Endodermal cell (in vitro differentiated cells): Measurements from ENCODE around the gene TRMT1. TPM values are rescaled to one million over a fixed set of nuclear protein-coding genes. Genes with fewer than 3 reads are reported as not detected.

Experiments
- DNase-seq: peaks from one replicate; pipeline ENCODE4 v3.0.0-alpha.2; 2017
- H3K27ac ChIP-seq: 2 replicates; pipeline ENCODE4 v1.5.1; 2013; ENCODE audit warnings: mild to moderate bottlenecking, low read depth, low read length, moderate library complexity
- H3K27me3 ChIP-seq: 2 replicates; pipeline ENCODE4 v1.6.1; 2013; ENCODE audit warnings: mild to moderate bottlenecking, low read length, moderate library complexity; ENCODE audit not compliant: insufficient read depth, control insufficient read depth, poor library complexity, severe bottlenecking
- H3K36me3 ChIP-seq: 2 replicates; pipeline ENCODE4 v1.7.0; 2013; ENCODE audit warnings: mild to moderate bottlenecking, low read length, moderate library complexity; ENCODE audit not compliant: control insufficient read depth, insufficient read depth
- H3K4me1 ChIP-seq: one replicate; pipeline ENCODE4 v1.7.0; 2013; ENCODE audit warnings: low read length; ENCODE audit not compliant: control insufficient read depth, insufficient read depth
- H3K4me3 ChIP-seq: 2 replicates; pipeline ENCODE4 v1.5.1; 2013; ENCODE audit warnings: mild to moderate bottlenecking, low read length, moderate library complexity
- H3K9ac ChIP-seq: 2 replicates; pipeline ENCODE4 v1.6.1; 2013; ENCODE audit warnings: mild to moderate bottlenecking, low read length, moderate library complexity; ENCODE audit not compliant: poor library complexity, severe bottlenecking; ENCODE audit errors: extremely low read depth
- H3K9me3 ChIP-seq: 2 replicates; pipeline ENCODE4 v1.6.1; 2013; ENCODE audit warnings: mild to moderate bottlenecking, low read length, moderate library complexity; ENCODE audit not compliant: control insufficient read depth
- H3K27ac Mint-ChIP-seq: 2 replicates; pipeline ENCODE4 v1.8.0; 2020; ENCODE audit warnings: mixed read lengths
- H3K27me3 Mint-ChIP-seq: 2 replicates; pipeline ENCODE4 v1.8.0; 2021; ENCODE audit warnings: mild to moderate bottlenecking, mixed read lengths; ENCODE audit not compliant: insufficient read depth
- H3K36me3 Mint-ChIP-seq: 2 replicates; pipeline ENCODE4 v1.8.0; 2020; ENCODE audit warnings: low read depth, mixed read lengths
- H3K4me1 Mint-ChIP-seq: 2 replicates; pipeline ENCODE4 v1.8.0; 2020; ENCODE audit warnings: mixed read lengths
- H3K4me3 Mint-ChIP-seq: 2 replicates; pipeline ENCODE4 v1.8.0; 2020; ENCODE audit warnings: mild to moderate bottlenecking, moderate library complexity, mixed read lengths
- H3K9me3 Mint-ChIP-seq: 2 replicates; pipeline ENCODE4 v1.8.0; 2020; ENCODE audit warnings: mild to moderate bottlenecking, mixed read lengths
- WGBS, 2 experiments: methylation state at CpG; one replicate each; pipeline versions ENCODE4 v1.1.5 to v1.1.7; 2013; ENCODE audit warnings: missing lambda C conversion rate in 2 of 2, mixed read lengths in 1 of 2; ENCODE audit not compliant: insufficient coverage in 1 of 2, insufficient read length in 1 of 2; 5-methylcytosine and 5-hydroxymethylcytosine counted together
- total RNA-seq, 2 donors: library from RNA; stranded (reverse); fragmentation: NEBNext Ultra II Directional in 1 of 2; extraction: Animal tissue kit (Norgen Biotek cat#: 25700) in 1 of 2; gene quantifications; 2 replicates in 1 of 2; 3 replicates in 1 of 2; pipeline ENCODE4 v1.2.1, GENCODE V29; 2021
- TF ChIP-seq, protein P1 (sequence below): fragments of 200-600 bp; sonication (generic); conservative IDR thresholded peaks from 2 replicates; pipeline ENCODE4 v1.5.0; 2021; ENCODE audit warnings: antibody characterized with exemption, mild to moderate bottlenecking

Gene TRMT1
- total RNA-seq, 2 donors from 2014 or later: 51.3 to 66.2 TPM

DNA sequence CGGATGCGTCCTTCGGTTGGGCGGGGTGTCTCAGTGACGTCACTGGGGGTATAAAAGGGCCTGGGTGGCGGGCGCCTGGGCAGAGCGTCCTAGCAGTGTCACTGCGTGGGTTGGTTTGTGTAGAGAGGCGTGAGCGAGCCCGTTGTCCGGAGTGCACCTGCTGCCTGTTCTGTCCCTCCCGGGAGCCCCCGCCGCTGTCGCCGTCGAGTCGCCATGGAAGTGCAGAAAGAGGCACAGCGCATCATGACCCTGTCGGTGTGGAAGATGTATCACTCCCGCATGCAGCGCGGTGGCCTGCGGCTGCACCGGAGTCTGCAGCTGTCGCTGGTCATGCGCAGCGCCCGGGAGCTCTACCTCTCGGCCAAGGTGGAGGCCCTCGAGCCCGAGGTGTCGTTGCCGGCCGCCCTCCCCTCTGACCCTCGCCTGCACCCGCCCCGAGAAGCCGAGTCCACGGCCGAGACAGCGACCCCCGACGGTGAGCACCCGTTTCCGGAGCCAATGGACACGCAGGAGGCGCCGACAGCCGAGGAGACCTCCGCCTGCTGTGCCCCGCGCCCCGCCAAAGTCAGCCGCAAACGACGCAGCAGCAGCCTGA is 36.5 kb upstream of the TRMT1 start:
- no peaks in the 10 kb centered on the region for H3K27me3 Mint-ChIP-seq
- Histone ChIP-seq H3K9me3 (no peaks in the 10 kb centered on the region), H3K4me3 (peak overlapping the region; percentile 82), H3K27ac (peak overlapping the region; percentile 97), H3K27me3 (no peaks in the 10 kb centered on the region), H3K4me1 (peaks cover 7% of the 10 kb centered on the region), H3K9ac (peak overlapping the region; percentile 99), H3K36me3 (no peaks in the 10 kb centered on the region)
- peaks cover 8% of the 10 kb centered on the region for H3K4me1 Mint-ChIP-seq
- no peaks in the 10 kb centered on the region for H3K9me3 Mint-ChIP-seq
- DNase-seq: peak; percentile 99
- peak overlapping the region; percentile 100 for H3K27ac Mint-ChIP-seq
- TF ChIP-seq, protein P1, sequence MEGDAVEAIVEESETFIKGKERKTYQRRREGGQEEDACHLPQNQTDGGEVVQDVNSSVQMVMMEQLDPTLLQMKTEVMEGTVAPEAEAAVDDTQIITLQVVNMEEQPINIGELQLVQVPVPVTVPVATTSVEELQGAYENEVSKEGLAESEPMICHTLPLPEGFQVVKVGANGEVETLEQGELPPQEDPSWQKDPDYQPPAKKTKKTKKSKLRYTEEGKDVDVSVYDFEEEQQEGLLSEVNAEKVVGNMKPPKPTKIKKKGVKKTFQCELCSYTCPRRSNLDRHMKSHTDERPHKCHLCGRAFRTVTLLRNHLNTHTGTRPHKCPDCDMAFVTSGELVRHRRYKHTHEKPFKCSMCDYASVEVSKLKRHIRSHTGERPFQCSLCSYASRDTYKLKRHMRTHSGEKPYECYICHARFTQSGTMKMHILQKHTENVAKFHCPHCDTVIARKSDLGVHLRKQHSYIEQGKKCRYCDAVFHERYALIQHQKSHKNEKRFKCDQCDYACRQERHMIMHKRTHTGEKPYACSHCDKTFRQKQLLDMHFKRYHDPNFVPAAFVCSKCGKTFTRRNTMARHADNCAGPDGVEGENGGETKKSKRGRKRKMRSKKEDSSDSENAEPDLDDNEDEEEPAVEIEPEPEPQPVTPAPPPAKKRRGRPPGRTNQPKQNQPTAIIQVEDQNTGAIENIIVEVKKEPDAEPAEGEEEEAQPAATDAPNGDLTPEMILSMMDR: no peak
- 0 to 1% methylated on average over 23 to 59 of the region's 59 CpGs for WGBS, 2 experiments
- peaks cover 13% of the 10 kb centered on the region for H3K36me3 Mint-ChIP-seq
- H3K4me3 Mint-ChIP-seq: peak overlapping the region; percentile 100

DNA sequence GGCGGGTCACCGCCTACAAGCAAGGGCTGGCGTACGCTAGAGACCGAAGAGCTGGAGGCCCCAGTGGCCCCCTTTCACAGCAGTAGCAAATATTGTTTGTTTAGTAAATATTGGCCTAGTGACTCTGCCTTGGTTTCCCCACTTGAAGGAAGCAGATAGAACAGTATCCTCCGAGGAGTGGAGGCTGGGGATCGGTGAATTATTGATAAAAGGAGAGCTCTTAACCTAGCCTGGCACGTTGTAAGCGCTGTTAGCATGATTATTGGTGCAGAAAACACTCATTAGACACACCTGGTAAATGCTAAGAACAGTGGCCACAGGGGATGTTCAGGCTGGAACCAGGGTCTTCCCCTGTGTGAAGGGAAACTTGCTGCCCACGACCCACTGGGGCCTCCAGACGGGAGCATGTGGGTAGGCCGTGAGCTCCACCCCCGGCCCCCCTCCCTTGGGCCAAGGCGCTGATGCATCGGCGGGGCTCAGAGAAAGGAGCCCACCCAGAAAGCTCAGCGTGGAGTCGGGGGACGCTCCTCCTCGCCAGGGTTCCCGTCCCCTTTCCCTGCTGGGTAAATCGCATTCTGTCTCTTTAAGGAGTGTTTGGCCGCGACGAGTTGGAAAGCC is 35.9 kb upstream of the TRMT1 start:
- Mint-ChIP-seq H3K4me1 (peaks cover 8% of the 10 kb centered on the region), H3K27ac (peak overlapping the region; percentile 100), H3K9me3 (no peaks in the 10 kb centered on the region), H3K36me3 (peaks cover 13% of the 10 kb centered on the region), H3K4me3 (peak overlapping the region; percentile 100), H3K27me3 (no peaks in the 10 kb centered on the region)
- peak overlapping the region; percentile 97 for H3K27ac ChIP-seq
- no peaks in the 10 kb centered on the region for H3K27me3 ChIP-seq
- TF ChIP-seq, protein P1: no peak
- no peak for DNase-seq
- no peaks in the 10 kb centered on the region for H3K9me3 ChIP-seq
- peak overlapping the region; percentile 99 for H3K9ac ChIP-seq
- peak overlapping the region; percentile 82 for H3K4me3 ChIP-seq
- H3K4me1 ChIP-seq: peaks cover 7% of the 10 kb centered on the region
- 1% methylated on average over 7 to 25 of the region's 25 CpGs for WGBS, 2 experiments
- no peaks in the 10 kb centered on the region for H3K36me3 ChIP-seq

DNA sequence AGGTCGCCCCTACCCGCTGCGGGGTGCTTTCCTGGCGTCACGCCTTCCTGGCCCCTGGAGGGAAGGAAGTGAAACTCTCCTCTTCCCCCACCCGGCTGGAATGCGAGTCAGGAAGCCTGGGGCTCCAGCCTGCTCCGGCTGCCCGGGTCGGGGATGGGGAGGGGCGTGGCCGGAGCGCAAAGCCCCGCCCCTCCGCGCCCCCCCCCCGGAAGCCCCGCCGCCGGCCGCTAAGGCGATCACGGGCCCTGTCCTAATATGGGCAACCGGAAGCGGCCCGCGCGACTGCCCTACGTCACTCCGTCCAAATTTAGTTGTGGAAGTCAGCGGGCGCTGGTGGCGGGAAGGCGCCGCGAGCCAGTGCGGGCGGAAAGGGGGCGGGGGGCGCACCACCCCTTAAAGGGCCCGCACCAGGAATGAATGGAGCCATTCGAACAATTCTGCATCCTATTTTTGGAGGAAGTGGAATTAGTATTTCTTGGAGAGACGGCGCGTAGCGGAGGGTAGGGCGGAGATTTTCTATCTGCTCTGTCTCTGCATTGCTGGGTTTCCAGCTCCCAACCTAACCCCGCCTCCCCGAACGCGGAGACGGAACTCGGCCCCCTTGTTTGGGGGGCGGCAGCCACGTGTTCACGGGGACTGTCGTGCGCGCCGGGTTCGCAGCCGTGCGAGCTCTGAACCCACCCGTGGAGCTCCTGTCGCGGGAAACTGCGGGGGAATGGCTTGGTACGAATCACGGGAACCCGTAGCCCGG is 35.2 kb upstream of the TRMT1 start:
- WGBS, 2 experiments: 0% methylated on average over 36 to 71 of the region's 71 CpGs

More for the DNA sequence above, 35.2 kb upstream of the TRMT1 start:
- H3K9me3 Mint-ChIP-seq: no peaks in the 10 kb centered on the region
- H3K27me3 Mint-ChIP-seq: no peaks in the 10 kb centered on the region
- Histone ChIP-seq H3K27ac (peak overlapping the region; percentile 97), H3K36me3 (no peaks in the 10 kb centered on the region), H3K9me3 (no peaks in the 10 kb centered on the region), H3K27me3 (no peaks in the 10 kb centered on the region), H3K9ac (peak overlapping the region; percentile 99), H3K4me3 (peak overlapping the region; percentile 99), H3K4me1 (peaks cover 7% of the 10 kb centered on the region)
- peak overlapping the region; percentile 100 for H3K27ac Mint-ChIP-seq
- peak overlapping the region; percentile 100 for H3K4me3 Mint-ChIP-seq
- H3K4me1 Mint-ChIP-seq: peaks cover 8% of the 10 kb centered on the region
- H3K36me3 Mint-ChIP-seq: peaks cover 13% of the 10 kb centered on the region
- TF ChIP-seq, protein P1: peak; percentile 17
- peak; percentile 99 for DNase-seq
